Measurements from ENCODE around the gene RPL10L.

RPL10L gene

GRCh38 chr14:46651526-46652144, at the start of gene RPL10L:
Gene RPL10L (minus strand): TSS chr14:46651781. CDS start chr14:46651736, 45 bp downstream.
- DNase-seq: no peak

- DNase-seq: no peak
These were observed 40.2 kb upstream of the RPL10L start for GRCh38 chr14:46691819-46692218.

- DNase-seq: no peak
These were observed 35.1 kb upstream of the RPL10L start for GRCh38 chr14:46686652-46687051.

GRCh38 chr14:46672128-46672527, 20.5 kb upstream of the RPL10L start:
- DNase-seq: no peak

- DNase-seq: no peak
These were observed 11.8 kb upstream of the RPL10L start for GRCh38 chr14:46663382-46663781.

- peak; percentile 19 for DNase-seq
These were observed 10.1 kb upstream of the RPL10L start for GRCh38 chr14:46661728-46662127.

- no peak for DNase-seq
These were observed 1.6 kb upstream of the RPL10L start for GRCh38 chr14:46653031-46653755.

- no peak for DNase-seq
These were observed 4.8 kb downstream of the RPL10L start for GRCh38 chr14:46646796-46647195.

GRCh38 chr14:46626876-46627275, 24.7 kb downstream of the RPL10L start:
- DNase-seq: no peak
